ENCODE data around the gene DST.

The DST gene

DNA sequence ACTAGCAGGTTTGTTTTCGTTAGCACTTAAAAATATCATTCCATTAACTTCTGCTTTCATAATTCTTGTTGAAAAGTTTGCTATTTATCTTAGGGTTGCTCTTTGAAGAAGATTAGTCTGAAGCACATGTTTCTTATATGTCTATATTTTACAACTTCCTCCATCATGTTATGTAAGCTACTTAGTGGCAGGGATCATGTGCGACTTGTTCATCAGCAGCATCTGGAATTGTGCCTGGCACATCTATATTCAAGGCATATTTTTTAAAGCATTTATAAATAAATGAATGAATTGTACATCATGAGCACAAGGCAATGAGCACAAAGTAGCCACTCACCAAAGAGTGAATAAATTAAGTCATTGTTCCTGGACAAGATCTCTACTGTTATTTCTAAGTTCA is 208.1 kb downstream of the DST start:
- no peak for DNase-seq (ENCODE audit: low read depth in 3 of 3)

- no peak for DNase-seq (ENCODE audit: low read depth in 3 of 3)
Observed at GRCh38 chr6:56433119-56433518, 209.6 kb downstream of the DST start.

DNA sequence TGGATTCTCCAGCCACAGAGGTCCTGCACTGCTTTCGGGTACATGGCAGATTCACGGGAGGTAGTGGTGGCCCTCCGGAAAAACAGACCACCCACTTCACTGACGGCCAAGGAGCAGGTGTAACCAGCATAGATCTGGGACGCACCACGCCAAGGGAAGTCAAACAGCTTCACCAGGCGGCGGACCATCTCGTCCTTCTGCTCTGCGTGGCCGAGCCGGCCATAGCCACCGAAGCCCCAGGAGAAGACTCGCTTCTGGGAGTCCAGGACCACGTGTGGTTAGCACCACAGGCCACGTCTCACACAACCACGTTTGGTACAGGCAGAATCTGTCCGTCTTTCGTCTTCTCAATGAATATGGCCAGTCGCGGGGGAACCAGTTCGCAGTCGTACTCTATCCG is 210.5 kb downstream of the DST start:
- DNase-seq (ENCODE audit: low read depth in 3 of 3) = no peak

- DNase-seq (ENCODE audit: low read depth in 3 of 3) = no peak
Observed at GRCh38 chr6:56430629-56431600, 211.8 kb downstream of the DST start.

GRCh38 chr6:56424542-56425083 is 218.1 kb downstream of the DST start:
- no peak for DNase-seq (ENCODE audit: low read depth in 3 of 3)

DNA sequence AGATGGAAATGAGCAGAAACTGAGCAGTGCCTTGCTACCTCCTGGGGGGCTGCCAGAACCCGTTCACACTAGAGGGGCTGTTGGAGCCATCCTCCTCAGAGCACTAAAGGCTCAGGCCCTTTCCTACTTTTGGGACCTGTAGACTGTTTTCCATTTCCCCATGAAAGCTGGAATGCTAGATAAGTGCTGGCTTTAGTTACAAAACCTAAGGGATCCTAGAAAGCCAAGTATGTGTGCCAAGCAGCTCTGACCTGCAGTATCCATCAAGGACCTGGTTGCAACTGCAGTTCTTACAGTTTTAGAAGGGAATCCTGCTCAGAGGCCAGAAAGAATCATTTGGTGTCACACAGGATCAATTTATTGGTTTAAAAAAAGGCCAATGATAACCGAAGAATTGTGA is 218.6 kb downstream of the DST start:
- DNase-seq (ENCODE audit: low read depth in 3 of 3) = no peak

DNA sequence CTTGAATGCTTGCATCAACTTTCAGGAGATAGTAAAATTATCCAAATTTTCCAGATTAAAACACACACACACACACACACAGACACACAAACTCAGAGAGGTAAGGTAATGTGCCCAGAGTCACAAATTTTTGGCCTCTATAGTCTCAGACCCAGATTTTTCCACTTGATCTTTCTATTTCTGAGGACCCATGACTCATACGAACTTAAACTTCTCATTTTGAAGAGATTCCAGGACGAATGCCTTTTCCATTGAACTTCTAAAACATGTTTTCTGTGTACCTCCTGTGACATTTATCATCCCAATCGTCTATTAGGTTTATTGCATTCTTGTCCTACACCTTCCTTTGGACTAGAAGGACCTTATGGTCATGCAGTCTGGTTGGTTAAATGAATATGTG is 222.4 kb downstream of the DST start:
- DNase-seq (ENCODE audit: low read depth in 3 of 3) = no peak

- DNase-seq (ENCODE audit: low read depth in 3 of 3) = no peak
Observed at GRCh38 chr6:56419191-56419590, 223.5 kb downstream of the DST start.

- no peak for DNase-seq (ENCODE audit: low read depth in 3 of 3)
Observed at GRCh38 chr6:56417823-56418222, 224.9 kb downstream of the DST start.

- DNase-seq (ENCODE audit: low read depth in 3 of 3) = no peak
Observed at GRCh38 chr6:56416247-56416646, 226.4 kb downstream of the DST start.

GRCh38 chr6:56408976-56409375 is 233.7 kb downstream of the DST start:
- DNase-seq (ENCODE audit: low read depth in 3 of 3) = no peak
